K562 (cell line): ENCODE data around the gene ADRA2B. TPM values are rescaled to one million over a fixed set of nuclear protein-coding genes. Genes with fewer than 3 reads are reported as not detected.

Source experiments
- ATAC-seq: fragments of 200-7000 bp; cut with Tn5 transposase; 3 replicates; pipeline ENCODE4 v1.9.1; 2020; ENCODE audit warnings: moderate library complexity
- BruUV-seq: library from RNA; stranded (reverse); fragments of 400-500 nt; replicated peaks from 2 replicates; lab custom pipeline; 2021; lab: Mats Ljungman, UMichigan
- CTCF ChIA-PET: fragments of 300-600 bp; formaldehyde crosslinking; extraction: SDS; loops from one replicate; lab custom pipeline; 2021; ENCODE audit warnings: low intra/inter-chr PET ratio; lab: Yijun Ruan, JAX
- POLR2A ChIA-PET: fragments of 300-600, 350-650 bp; sonication (Branson Sonifier 250); formaldehyde crosslinking; extraction: SDS; loops from one replicate; lab custom pipeline; 2021; ENCODE audit warnings: antibody characterized with exemption, inconsistent platforms; lab: Yijun Ruan, JAX
- DNase-seq, 4 experiments: peaks; one replicate each; pipeline versions ENCODE4 v3.0.0 to v3.0.0-alpha.2; 2011 to 2018; ENCODE audit warnings: low spot score in 3 of 4, mixed read lengths in 3 of 4; ENCODE audit errors: extremely low read depth in 1 of 4
- FAIRE-seq: peaks from 2 replicates; lab custom pipeline; 2011; peaks lifted over from hg19 to GRCh38; lab: Jason Lieb, UNC
- H2AFZ ChIP-seq: 2 replicates; pipeline ENCODE4 v1.6.0; 2011; ENCODE audit warnings: low read depth, low read length, control low read depth, inconsistent platforms
- H3K27ac ChIP-seq: fragments of 200-600 bp; 3 replicates; pipeline ENCODE4 v1.8.0; 2011; ENCODE audit warnings: low read depth, mild to moderate bottlenecking, control low read depth, inconsistent platforms, low read length, moderate library complexity, mixed read lengths; ENCODE audit errors: extremely low read depth
- H3K27me3 ChIP-seq, 2 experiments: fragments of 300-600 bp in 1 of 2; 2 replicates in 1 of 2; 3 replicates in 1 of 2; pipeline versions ENCODE4 v1.6.0 to v1.8.0; 2011; ENCODE audit warnings: inconsistent platforms in 2 of 2, low read length in 2 of 2, mild to moderate bottlenecking in 1 of 2, mixed read lengths in 1 of 2, moderate library complexity in 1 of 2; ENCODE audit not compliant: control insufficient read depth in 2 of 2, insufficient read depth in 2 of 2
- H3K36me3 ChIP-seq: fragments of 300-600 bp; 3 replicates; pipeline ENCODE4 v1.8.0; 2011; ENCODE audit warnings: mild to moderate bottlenecking, low read length, inconsistent platforms; ENCODE audit not compliant: control insufficient read depth, insufficient read depth
- H3K4me1 ChIP-seq, 2 experiments: fragments of 200-600 bp in 1 of 2; replicated peaks in 1 of 2; 2 replicates in 1 of 2; 3 replicates in 1 of 2; pipeline versions ENCODE4 v1.5.1 to v1.8.0; 2011; ENCODE audit warnings: inconsistent platforms in 2 of 2, low read length in 2 of 2, mild to moderate bottlenecking in 1 of 2, mixed read lengths in 1 of 2, moderate library complexity in 1 of 2; ENCODE audit not compliant: control insufficient read depth in 2 of 2, insufficient read depth in 2 of 2
- H3K4me2 ChIP-seq: 2 replicates; pipeline ENCODE4 v1.6.1; 2011; ENCODE audit warnings: low read length, control low read depth, inconsistent platforms, mixed read lengths; ENCODE audit not compliant: insufficient read depth
- H3K4me3 ChIP-seq: fragments of 200-600 bp; sonication (generic), shearing (Covaris generic); 2 replicates; pipeline ENCODE4 v1.5.1; 2016; ENCODE audit warnings: control low read depth, inconsistent platforms
- H3K79me2 ChIP-seq: fragments of 200-600 bp; 3 replicates; pipeline ENCODE4 v1.8.0; 2011; ENCODE audit warnings: low read length, inconsistent platforms; ENCODE audit not compliant: control insufficient read depth, insufficient read depth
- H3K9ac ChIP-seq, 2 experiments: 2 replicates each; pipeline versions ENCODE4 v1.6.0 to v1.6.1; 2011; ENCODE audit warnings: low read depth in 2 of 2, low read length in 2 of 2, control low read depth in 1 of 2, inconsistent platforms in 1 of 2, mild to moderate bottlenecking in 1 of 2, mixed read lengths in 1 of 2; ENCODE audit not compliant: insufficient read depth in 1 of 2
- H3K9me1 ChIP-seq: one replicate; pipeline ENCODE4 v1.6.0; 2011; ENCODE audit warnings: inconsistent platforms, mild to moderate bottlenecking, low read length, moderate library complexity; ENCODE audit not compliant: control insufficient read depth, insufficient read depth
- H3K9me3 ChIP-seq: replicated peaks from 2 replicates; pipeline ENCODE4 v1.5.1; 2011; ENCODE audit warnings: low read depth, low read length, inconsistent platforms; ENCODE audit not compliant: control insufficient read depth, insufficient read depth
- H4K20me1 ChIP-seq: replicated peaks from 2 replicates; pipeline ENCODE4 v1.6.1; 2011; ENCODE audit warnings: low read length, inconsistent platforms, mixed read lengths; ENCODE audit not compliant: control insufficient read depth, insufficient read depth
- BCLAF1 ChIP-seq, 2 experiments: fragments of 450-650 bp in 1 of 2; IDR thresholded peaks; 2 replicates each; pipeline ENCODE4 v1.6.1; 2011 to 2017; ENCODE audit warnings: low read depth in 2 of 2, antibody characterized with exemption in 1 of 2, borderline replicate concordance in 1 of 2, low read length in 1 of 2, mild to moderate bottlenecking in 1 of 2, mixed read lengths in 1 of 2; ENCODE audit not compliant: control insufficient read depth in 1 of 2
- CCAR2 ChIP-seq: fragments of 200-400 bp; formaldehyde crosslinking; IDR thresholded peaks from 2 replicates; pipeline ENCODE4 v1.6.1; 2017; ENCODE audit warnings: mild to moderate bottlenecking, low read depth, low read length
- CEBPB ChIP-seq: fragments of 450-650 bp; IDR thresholded peaks from 2 replicates; pipeline ENCODE4 v1.6.1; 2016; ENCODE audit warnings: missing genetic modification characterization, missing compliant biosample characterization
- FOXM1 ChIP-seq, 2 experiments: fragments of 450-650 bp in 1 of 2; sonication (generic) in 1 of 2; formaldehyde crosslinking in 1 of 2; IDR thresholded peaks; 2 replicates each; pipeline versions ENCODE4 v1.6.1 to v1.9.0; 2017 to 2022; ENCODE audit warnings: low read depth in 2 of 2, mild to moderate bottlenecking in 2 of 2, missing genetic modification reagents in 1 of 2, moderate library complexity in 1 of 2
- HNRNPK ChIP-seq: fragments of 200-400 bp; formaldehyde crosslinking; IDR thresholded peaks from one replicate; pipeline ENCODE4 v1.6.1; 2018; ENCODE audit warnings: mild to moderate bottlenecking, low read depth, low read length; ENCODE audit not compliant: poor library complexity, severe bottlenecking
- LCOR ChIP-seq: sonication (generic); formaldehyde crosslinking; IDR thresholded peaks from 2 replicates; pipeline ENCODE4 v1.8.0; 2022; ENCODE audit warnings: mild to moderate bottlenecking, missing genetic modification reagents
- NBN ChIP-seq: fragments of 450-650 bp; IDR thresholded peaks from 2 replicates; pipeline ENCODE4 v1.6.1; 2016; ENCODE audit warnings: low read depth, mild to moderate bottlenecking
- NCOA2 ChIP-seq, 2 experiments: fragments of 450-650 bp; IDR thresholded peaks; 2 replicates each; pipeline ENCODE4 v1.6.1; 2018; ENCODE audit warnings: mild to moderate bottlenecking in 2 of 2, moderate library complexity in 1 of 2; ENCODE audit not compliant: partially characterized antibody in 2 of 2
- TAF1 ChIP-seq: IDR thresholded peaks from 2 replicates; pipeline ENCODE4 v1.6.1; 2011; ENCODE audit warnings: mild to moderate bottlenecking, low read length, moderate library complexity; ENCODE audit not compliant: insufficient read depth, control insufficient read depth, severe bottlenecking; ENCODE audit errors: extremely low read depth
- TAL1 ChIP-seq: fragments of 450-650 bp; IDR thresholded peaks from 2 replicates; pipeline ENCODE4 v1.6.1; 2016; ENCODE audit warnings: mild to moderate bottlenecking
- U2AF2 ChIP-seq: fragments of 200-400 bp; formaldehyde crosslinking; optimal IDR thresholded peaks from 2 replicates; pipeline ENCODE3; 2017; ENCODE audit warnings: low read depth, mild to moderate bottlenecking, low read length
- ZFPM2 ChIP-seq: fragments of 250-450 bp; sonication (Bioruptor Pico); IDR thresholded peaks from 2 replicates; pipeline ENCODE4 v1.5.1; 2022; ENCODE audit warnings: mild to moderate bottlenecking
- ZNF253 ChIP-seq: fragments of 250-450 bp; sonication (Bioruptor Pico); conservative IDR thresholded peaks from 2 replicates; pipeline ENCODE4 v1.6.1; 2021; ENCODE audit warnings: mild to moderate bottlenecking
- WGBS: fragments of 100-300 bp; shearing (Covaris generic); methylation state at CpG from one replicate; pipeline ENCODE4 v1.1.6; 2016; ENCODE audit warnings: low coverage, mixed read lengths; ENCODE audit not compliant: insufficient coverage; ENCODE audit errors: missing lambda C conversion rate; 5-methylcytosine and 5-hydroxymethylcytosine counted together
- in situ Hi-C: fragments of 300-500 bp; cut with MboI; formaldehyde crosslinking; loops from 4 replicates; pipeline ENCODE4 v1.15.0; 2018; ENCODE audit warnings: inconsistent platforms, mixed read lengths
- intact Hi-C: fragments of 100-400 bp; cut with micrococcal nuclease; formaldehyde crosslinking; loops from 2 replicates; pipeline ENCODE4 v1.14.2; 2022
- polyA plus RNA-seq, 8 experiments: library from polyadenylated mRNA; depleted of rRNA in 4 of 8; stranded (reverse) in 5 of 8; unstranded in 3 of 8; fragments of >200 nt; fragmentation: Nextera tagmentation in 2 of 8; fragmentation: Illumina TruSeq in 1 of 8; extraction: Ambion mirVana in 2 of 8; extraction: Trizol in 1 of 8; gene quantifications; 2 replicates each; pipeline versions ENCODE4 v1.2.1 to v1.2.3, GENCODE V29; 2011 to 2014; ENCODE audit warnings: inconsistent platforms in 1 of 8, missing spikeins in 1 of 8
- total RNA-seq, 7 experiments: library from RNA; depleted of rRNA in 6 of 7; stranded (reverse); fragments of >200 nt in 6 of 7; fragmentation: Illumina TruSeq in 2 of 7; extraction: Trizol in 2 of 7; gene quantifications; 2 replicates each; pipeline versions ENCODE4 v1.2.1 to v1.2.3, GENCODE V29; 2011 to 2021; ENCODE audit warnings: low replicate concordance in 1 of 7
- TF ChIP-seq, protein P1 (sequence below): fragments of 450-650 bp; formaldehyde crosslinking; IDR thresholded peaks from 2 replicates; pipeline ENCODE4 v1.4.0; 2022; ENCODE audit warnings: mild to moderate bottlenecking, moderate library complexity
- TF ChIP-seq, protein P2 (sequence below), 2 experiments: fragments of 150-350 bp in 1 of 2; IDR thresholded peaks; 2 replicates each; pipeline ENCODE4 v1.6.1; 2012 to 2016; ENCODE audit warnings: low read depth in 2 of 2, low read length in 2 of 2, mild to moderate bottlenecking in 1 of 2, moderate library complexity in 1 of 2

The ADRA2B gene
- total and polyA plus RNA-seq, 9 of the 15 experiments (the other 6 are each of a cell fraction or from before 2014, with no cell fraction given): not detected

GRCh38 chr2:96092951-96093350 is 23.4 kb downstream of the ADRA2B start:
- Histone ChIP-seq H3K9ac (no peak overlapping the region), H3K27ac (no peak overlapping the region), H2AFZ (no peak overlapping the region), H3K9me3 (no peaks in the 10 kb centered on the region), H3K9me1 (no peaks in the 10 kb centered on the region), H3K4me1 (peaks cover 11 to 32% of the 10 kb centered on the region in 2 experiments; a peak in 4 of 5 replicates), H4K20me1 (no peaks in the 10 kb centered on the region; the same call in 1 of the 2 replicates), H3K36me3 (no peaks in the 10 kb centered on the region), H3K27me3 (peaks cover 3 to 13% of the 10 kb centered on the region in 2 experiments; a peak in 1 of 5 replicates), H3K4me2 (no peak overlapping the region), H3K4me3 (no peak overlapping the region), H3K79me2 (no peaks in the 10 kb centered on the region)
- ChIA-PET CTCF (no interaction called here), POLR2A (interaction anchor here (0.6 to 1.4 kb wide), 3 partner anchors 9 to 154 kb away, joined by 3 to 4 read pairs (median 4); no protein-coding TSS in a partner anchor)
- intact Hi-C loops: no loop called here
- no TSS peak for BruUV-seq
- ATAC-seq: no peak
- FAIRE-seq: no peak
- TF ChIP-seq ZNF253 (no peak), TAL1 (no peak), BCLAF1 (IDR thresholded peaks at IDR 0.05; ENCODE audit: borderline replicate concordance in 1 of 2, control insufficient read depth in 1 of 2, low read depth in 2 of 2, low read length in 1 of 2) (no peak), TAF1 (no peak), NCOA2 (IDR thresholded peaks at IDR 0.05; ENCODE audit: partially characterized antibody in 2 of 2) (no peak), NBN (no peak), U2AF2 (no peak), HNRNPK (no peak), CEBPB (tag) (no peak), FOXM1 (IDR thresholded peaks at IDR 0.05; ENCODE audit: low read depth) (no peak), FOXM1 (CRISPR knock-in tag; IDR thresholded peaks at IDR 0.05; ENCODE audit: low read depth) (no peak), CCAR2 (no peak), LCOR (CRISPR knock-in tag) (no peak), ZFPM2 (CRISPR knock-in tag) (no peak)
- TF ChIP-seq, protein P1, sequence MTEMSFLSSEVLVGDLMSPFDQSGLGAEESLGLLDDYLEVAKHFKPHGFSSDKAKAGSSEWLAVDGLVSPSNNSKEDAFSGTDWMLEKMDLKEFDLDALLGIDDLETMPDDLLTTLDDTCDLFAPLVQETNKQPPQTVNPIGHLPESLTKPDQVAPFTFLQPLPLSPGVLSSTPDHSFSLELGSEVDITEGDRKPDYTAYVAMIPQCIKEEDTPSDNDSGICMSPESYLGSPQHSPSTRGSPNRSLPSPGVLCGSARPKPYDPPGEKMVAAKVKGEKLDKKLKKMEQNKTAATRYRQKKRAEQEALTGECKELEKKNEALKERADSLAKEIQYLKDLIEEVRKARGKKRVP (CRISPR knock-in tag): no peak
- TF ChIP-seq, protein P2, sequence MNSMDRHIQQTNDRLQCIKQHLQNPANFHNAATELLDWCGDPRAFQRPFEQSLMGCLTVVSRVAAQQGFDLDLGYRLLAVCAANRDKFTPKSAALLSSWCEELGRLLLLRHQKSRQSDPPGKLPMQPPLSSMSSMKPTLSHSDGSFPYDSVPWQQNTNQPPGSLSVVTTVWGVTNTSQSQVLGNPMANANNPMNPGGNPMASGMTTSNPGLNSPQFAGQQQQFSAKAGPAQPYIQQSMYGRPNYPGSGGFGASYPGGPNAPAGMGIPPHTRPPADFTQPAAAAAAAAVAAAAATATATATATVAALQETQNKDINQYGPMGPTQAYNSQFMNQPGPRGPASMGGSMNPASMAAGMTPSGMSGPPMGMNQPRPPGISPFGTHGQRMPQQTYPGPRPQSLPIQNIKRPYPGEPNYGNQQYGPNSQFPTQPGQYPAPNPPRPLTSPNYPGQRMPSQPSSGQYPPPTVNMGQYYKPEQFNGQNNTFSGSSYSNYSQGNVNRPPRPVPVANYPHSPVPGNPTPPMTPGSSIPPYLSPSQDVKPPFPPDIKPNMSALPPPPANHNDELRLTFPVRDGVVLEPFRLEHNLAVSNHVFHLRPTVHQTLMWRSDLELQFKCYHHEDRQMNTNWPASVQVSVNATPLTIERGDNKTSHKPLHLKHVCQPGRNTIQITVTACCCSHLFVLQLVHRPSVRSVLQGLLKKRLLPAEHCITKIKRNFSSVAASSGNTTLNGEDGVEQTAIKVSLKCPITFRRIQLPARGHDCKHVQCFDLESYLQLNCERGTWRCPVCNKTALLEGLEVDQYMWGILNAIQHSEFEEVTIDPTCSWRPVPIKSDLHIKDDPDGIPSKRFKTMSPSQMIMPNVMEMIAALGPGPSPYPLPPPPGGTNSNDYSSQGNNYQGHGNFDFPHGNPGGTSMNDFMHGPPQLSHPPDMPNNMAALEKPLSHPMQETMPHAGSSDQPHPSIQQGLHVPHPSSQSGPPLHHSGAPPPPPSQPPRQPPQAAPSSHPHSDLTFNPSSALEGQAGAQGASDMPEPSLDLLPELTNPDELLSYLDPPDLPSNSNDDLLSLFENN (IDR thresholded peaks at IDR 0.05; ENCODE audit: low read depth in 2 of 2, low read length in 2 of 2): no peak
- in situ Hi-C loops: loop anchor here (25.0 kb wide), 1 partner anchor 306 kb away; no protein-coding TSS in a partner anchor
- no peak for DNase-seq
- 44% methylated on average over 3 of the region's 3 CpGs for WGBS
